Peyer's patch (tissue), 4 donors: ENCODE measurements around the gene PHF2.

ENCODE experiments used
- CTCF ChIP-seq, 6 experiments: fragments of 450-650 bp in 4 of 6; fragments of 200-600 bp in 2 of 6; sonication (generic) in 1 of 6; IDR thresholded peaks; one replicate each; pipeline ENCODE4 v1.5.1; 2017 to 2019; ENCODE audit warnings: antibody characterized with exemption in 6 of 6, mild to moderate bottlenecking in 3 of 6, moderate library complexity in 1 of 6
- POLR2A ChIP-seq, 2 donors: fragments of 450-650 bp; IDR thresholded peaks; one replicate each; pipeline ENCODE4 v1.5.1; 2017; ENCODE audit warnings: antibody characterized with exemption in 2 of 2, mild to moderate bottlenecking in 2 of 2, moderate library complexity in 2 of 2

DNA sequence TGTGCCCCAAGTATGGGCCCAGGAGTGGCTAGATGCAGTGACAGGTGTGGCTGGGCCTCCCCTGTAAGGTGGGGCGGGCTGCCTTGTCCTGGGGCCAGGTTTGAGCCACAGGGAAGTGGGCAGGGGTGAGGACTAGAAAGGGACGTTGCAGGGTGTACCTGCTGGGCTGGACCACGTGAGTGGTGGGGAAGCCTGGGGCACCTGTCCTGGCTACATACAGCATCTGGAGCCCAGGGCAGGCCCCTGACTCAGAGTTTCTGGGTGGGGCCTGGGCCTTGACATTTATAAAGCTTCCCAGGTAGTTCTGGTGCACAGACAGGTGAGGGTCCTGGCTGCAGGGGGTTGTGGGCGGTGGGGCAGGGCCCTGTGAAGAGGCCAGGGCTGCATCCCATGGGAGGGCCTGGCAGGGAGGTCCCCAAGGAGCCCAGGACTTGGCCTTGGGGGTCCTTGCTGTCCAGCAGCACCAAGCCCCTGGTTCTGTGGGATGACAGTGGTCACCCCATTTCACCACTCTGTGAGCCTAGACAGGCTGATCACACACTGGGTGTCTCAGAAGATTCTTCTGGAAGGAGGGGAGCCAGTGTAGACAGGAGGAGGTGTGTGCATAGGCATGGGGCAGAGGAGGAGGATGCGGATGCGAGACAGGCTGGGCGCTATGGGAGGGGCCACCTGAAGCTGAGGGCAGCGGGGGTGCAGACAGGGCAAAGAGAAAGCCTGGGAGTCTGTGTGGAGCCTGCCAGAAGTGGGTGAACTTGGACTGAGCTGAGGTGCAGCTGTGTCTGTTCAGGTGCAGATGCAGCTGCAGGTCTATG, 94.0 kb downstream of the PHF2 start:
- TF ChIP-seq POLR2A (IDR thresholded peaks at IDR 0.05), result no peak
- TF ChIP-seq CTCF (IDR thresholded peaks at IDR 0.05), result no peak
